Ascending aorta (tissue), 2 donors: ENCODE data around the gene CTCFL. TPM values are rescaled to one million over a fixed set of nuclear protein-coding genes. Genes with fewer than 3 reads are reported as not detected.

Experiments used
- DNase-seq, 2 donors: peaks; one replicate each; pipeline ENCODE4 v3.0.0-alpha.2; 2019; ENCODE audit warnings: low spot score in 2 of 2
- H3K27ac ChIP-seq, 2 donors: fragments of 200-600 bp; sonication (generic); one replicate each; pipeline ENCODE4 v1.5.1; 2016 to 2017; ENCODE audit warnings: mild to moderate bottlenecking in 1 of 2
- H3K27me3 ChIP-seq: fragments of 200-600 bp; sonication (generic); one replicate; pipeline ENCODE4 v1.5.1; 2017
- H3K36me3 ChIP-seq, 2 donors: fragments of 200-600 bp; sonication (generic); one replicate each; pipeline ENCODE4 v1.5.1; 2016
- H3K4me1 ChIP-seq, 2 donors: fragments of 200-600 bp; sonication (generic); one replicate each; pipeline ENCODE4 v1.5.1; 2016 to 2017; ENCODE audit warnings: mild to moderate bottlenecking in 1 of 2
- H3K4me3 ChIP-seq, 2 donors: fragments of 200-600 bp; sonication (generic); one replicate each; pipeline ENCODE4 v1.5.1; 2016 to 2017; ENCODE audit warnings: mild to moderate bottlenecking in 1 of 2
- H3K9me3 ChIP-seq, 2 donors: fragments of 200-600 bp; sonication (generic); one replicate each; pipeline ENCODE4 v1.5.1; 2016
- CTCF ChIP-seq, 3 experiments: fragments of 200-600 bp in 2 of 3; fragments of 450-650 bp in 1 of 3; sonication (generic) in 2 of 3; IDR thresholded peaks; one replicate each; pipeline ENCODE4 v1.5.1; 2016 to 2019; ENCODE audit warnings: antibody characterized with exemption in 3 of 3, mild to moderate bottlenecking in 1 of 3, moderate library complexity in 1 of 3
- intact Hi-C: fragments of 100-400 bp; cut with DNase I; formaldehyde crosslinking; loops from one replicate; pipeline ENCODE4 v1.15.1; 2023
- total RNA-seq: library from RNA; depleted of rRNA; stranded (reverse); fragments of >200 nt; gene quantifications from one replicate; pipeline ENCODE4 v1.1.0, GENCODE V29; 2016

Gene CTCFL
- total RNA-seq, 1 donor from 2014 or later: not detected

GRCh38 chr20:57503035-57503658 is 21.8 kb downstream of the CTCFL start:
- intact Hi-C loops: no loop called here
- Histone ChIP-seq H3K36me3 (no peaks in the 10 kb centered on the region), H3K4me1 (no peaks in the 10 kb centered on the region), H3K4me3 (no peak overlapping the region), H3K9me3 (no peaks in the 10 kb centered on the region), H3K27me3 (no peaks in the 10 kb centered on the region), H3K27ac (no peak overlapping the region)
- no peak for TF ChIP-seq CTCF (IDR thresholded peaks at IDR 0.05)
- DNase-seq: no peak

GRCh38 chr20:57502336-57502700 is 22.6 kb downstream of the CTCFL start:
- Histone ChIP-seq H3K4me3 (no peak overlapping the region), H3K36me3 (no peaks in the 10 kb centered on the region), H3K9me3 (no peaks in the 10 kb centered on the region), H3K27ac (no peak overlapping the region), H3K4me1 (no peaks in the 10 kb centered on the region), H3K27me3 (no peaks in the 10 kb centered on the region)
- intact Hi-C loops: no loop called here
- TF ChIP-seq CTCF (IDR thresholded peaks at IDR 0.05): no peak
- DNase-seq: no peak

- Histone ChIP-seq H3K9me3 (no peaks in the 10 kb centered on the region), H3K27me3 (no peaks in the 10 kb centered on the region), H3K27ac (no peak overlapping the region), H3K4me3 (no peak overlapping the region), H3K36me3 (no peaks in the 10 kb centered on the region), H3K4me1 (no peaks in the 10 kb centered on the region)
- no peak for DNase-seq
- intact Hi-C loops: no loop called here
- TF ChIP-seq CTCF (IDR thresholded peaks at IDR 0.05): no peak
These were observed 23.2 kb downstream of the CTCFL start for GRCh38 chr20:57501461-57502335.

- Histone ChIP-seq H3K9me3 (no peaks in the 10 kb centered on the region), H3K36me3 (no peaks in the 10 kb centered on the region), H3K27me3 (no peaks in the 10 kb centered on the region), H3K4me1 (no peaks in the 10 kb centered on the region), H3K4me3 (no peak overlapping the region), H3K27ac (no peak overlapping the region)
- intact Hi-C loops: no loop called here
- no peak for TF ChIP-seq CTCF (IDR thresholded peaks at IDR 0.05)
- DNase-seq: no peak
These were observed 24.0 kb downstream of the CTCFL start for GRCh38 chr20:57500962-57501361.

GRCh38 chr20:57500235-57500634 is 24.7 kb downstream of the CTCFL start:
- intact Hi-C loops: no loop called here
- no peak overlapping the region for H3K27ac ChIP-seq
- no peak overlapping the region for H3K4me3 ChIP-seq
- DNase-seq: no peak
- H3K4me1 ChIP-seq: no peaks in the 10 kb centered on the region
- H3K27me3 ChIP-seq: no peaks in the 10 kb centered on the region
- TF ChIP-seq CTCF (IDR thresholded peaks at IDR 0.05): no peak
- H3K36me3 ChIP-seq: no peaks in the 10 kb centered on the region
- no peaks in the 10 kb centered on the region for H3K9me3 ChIP-seq
